ENCODE results near the gene ATE1.

Gene ATE1

GRCh38 chr10:121952226-121952625 is 24.4 kb upstream of the ATE1 start:
- Histone ChIP-seq H3K27me3 (ENCODE audit: insufficient read depth, low read depth, severe bottlenecking) (no peaks in the 10 kb centered on the region), H3K27ac (no peak overlapping the region), H3K9me3 (ENCODE audit: severe bottlenecking) (no peaks in the 10 kb centered on the region), H3K4me3 (ENCODE audit: low read depth, low read length) (no peak overlapping the region), H3K36me3 (no peaks in the 10 kb centered on the region)
- no peak for TF ChIP-seq CTCF (IDR thresholded peaks at IDR 0.05; ENCODE audit: low read depth, low read length)
- no peak for DNase-seq

GRCh38 chr10:121949451-121949850 is 21.6 kb upstream of the ATE1 start:
- H3K27ac ChIP-seq, result no peak overlapping the region
- no peak for DNase-seq

GRCh38 chr10:121949049-121949448 is 21.2 kb upstream of the ATE1 start:
- no peak overlapping the region for H3K27ac ChIP-seq
- TF ChIP-seq CTCF (IDR thresholded peaks at IDR 0.05; ENCODE audit: low read depth, low read length), result no peak
- DNase-seq, result no peak
- no peaks in the 10 kb centered on the region for H3K9me3 ChIP-seq (ENCODE audit: severe bottlenecking)
- H3K36me3 ChIP-seq, result no peaks in the 10 kb centered on the region
- no peaks in the 10 kb centered on the region for H3K27me3 ChIP-seq (ENCODE audit: insufficient read depth, low read depth, severe bottlenecking)
- no peak overlapping the region for H3K4me3 ChIP-seq (ENCODE audit: low read depth, low read length)

More at GRCh38 chr10:121949451-121949850, 21.6 kb upstream of the ATE1 start:
- no peaks in the 10 kb centered on the region for H3K9me3 ChIP-seq (ENCODE audit: severe bottlenecking)
- H3K36me3 ChIP-seq, result no peaks in the 10 kb centered on the region
- H3K4me3 ChIP-seq (ENCODE audit: low read depth, low read length), result no peak overlapping the region
- TF ChIP-seq CTCF (IDR thresholded peaks at IDR 0.05; ENCODE audit: low read depth, low read length), result no peak
- H3K27me3 ChIP-seq (ENCODE audit: insufficient read depth, low read depth, severe bottlenecking), result no peaks in the 10 kb centered on the region

GRCh38 chr10:121947343-121948330 is 19.8 kb upstream of the ATE1 start:
- DNase-seq, result no peak
- no peak overlapping the region for H3K4me3 ChIP-seq (ENCODE audit: low read depth, low read length)
- no peaks in the 10 kb centered on the region for H3K9me3 ChIP-seq (ENCODE audit: severe bottlenecking)
- no peak overlapping the region for H3K27ac ChIP-seq
- no peak for TF ChIP-seq CTCF (IDR thresholded peaks at IDR 0.05; ENCODE audit: low read depth, low read length)
- no peaks in the 10 kb centered on the region for H3K36me3 ChIP-seq
- no peaks in the 10 kb centered on the region for H3K27me3 ChIP-seq (ENCODE audit: insufficient read depth, low read depth, severe bottlenecking)

GRCh38 chr10:121942749-121943416 is 15.1 kb upstream of the ATE1 start:
- Histone ChIP-seq H3K27ac (no peak overlapping the region), H3K4me3 (ENCODE audit: low read depth, low read length) (no peak overlapping the region), H3K9me3 (ENCODE audit: severe bottlenecking) (no peaks in the 10 kb centered on the region), H3K36me3 (no peaks in the 10 kb centered on the region), H3K27me3 (ENCODE audit: insufficient read depth, low read depth, severe bottlenecking) (no peaks in the 10 kb centered on the region)
- no peak for TF ChIP-seq CTCF (IDR thresholded peaks at IDR 0.05; ENCODE audit: low read depth, low read length)
- DNase-seq, result no peak
